C4-2B (cell line): Measurements from ENCODE around the gene METTL13.

Experiments used
- CTCF ChIP-seq: fragments of 450-650 bp; conservative IDR thresholded peaks from 2 replicates; pipeline ENCODE4 v1.5.1; 2017; ENCODE audit warnings: mild to moderate bottlenecking
- ZFX ChIP-seq: fragments of 450-650 bp; IDR thresholded peaks from 2 replicates; pipeline ENCODE4 v1.6.1; 2017

- TF ChIP-seq CTCF (peak; percentile 85), ZFX (no peak)
Observed at GRCh38 chr1:171801487-171801891, 20.0 kb downstream of the METTL13 start.
